Measurements from ENCODE around the gene LPAR2.

LPAR2 gene

DNA sequence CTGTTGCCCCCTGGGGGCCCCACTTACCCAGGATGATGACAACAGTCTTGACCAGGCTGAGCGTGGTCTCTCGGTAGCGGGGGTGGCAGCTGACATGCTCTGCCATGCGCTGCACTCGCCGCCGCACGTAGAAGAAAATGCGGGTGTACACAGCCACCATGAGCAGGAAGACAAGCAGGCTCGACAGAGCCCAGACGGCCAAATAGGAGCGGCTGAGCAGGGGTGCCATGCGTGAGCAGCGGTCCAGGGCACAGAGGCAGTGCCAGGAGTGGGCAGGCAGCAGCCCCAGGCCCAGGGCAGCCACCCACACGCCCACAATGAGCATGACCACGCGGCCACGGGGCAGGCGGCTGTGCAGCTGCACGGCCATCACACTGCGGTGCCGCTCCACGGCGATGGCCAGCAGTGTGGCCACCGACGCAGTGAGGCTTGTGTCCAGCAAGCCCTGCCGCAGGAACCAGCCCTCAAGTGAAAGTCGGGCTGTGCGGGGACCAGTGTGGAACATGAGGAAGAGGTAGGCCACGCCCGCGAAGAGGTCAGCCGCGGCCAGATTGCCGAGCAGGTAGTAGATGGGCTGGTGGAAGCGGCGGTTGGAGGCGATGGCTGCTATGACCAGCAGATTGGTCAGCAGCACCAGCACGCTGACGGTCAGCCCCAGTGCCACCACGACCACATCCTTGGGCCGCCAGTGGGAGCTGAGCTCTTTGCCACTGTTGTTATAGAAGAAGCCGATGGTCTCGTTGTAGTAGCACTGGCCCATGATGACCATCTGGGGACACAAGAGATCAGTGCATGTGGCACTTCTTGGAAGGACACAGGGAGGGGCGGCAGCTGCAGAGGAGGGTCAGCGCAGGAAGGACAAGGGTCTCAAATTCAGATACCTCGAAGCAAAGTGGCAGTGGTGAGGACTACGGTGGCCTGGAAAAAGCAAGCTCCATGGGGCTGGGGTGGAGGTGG is 1.2 kb downstream of the LPAR2 start:
- H3K79me1 ChIP-seq (ENCODE audit: low read length) = peaks cover 11% of the 10 kb centered on the region
- no peak overlapping the region for H3K23ac ChIP-seq (ENCODE audit: low read length)
- peak overlapping the region; percentile 85 for H3K56ac ChIP-seq (ENCODE audit: low read length)
- no peak overlapping the region for H3K4ac ChIP-seq (ENCODE audit: low read depth, low read length)
- H4K8ac ChIP-seq (ENCODE audit: low read depth, low read length) = no peak overlapping the region
- peak overlapping the region; percentile 92 for H3K9ac ChIP-seq (ENCODE audit: low read length)
- H3K36me3 ChIP-seq (ENCODE audit: control insufficient read depth, insufficient read depth, low read length) = peaks cover 4% of the 10 kb centered on the region
- H3K4me3 ChIP-seq (ENCODE audit: low read length) = peak overlapping the region; percentile 81
- peak overlapping the region; percentile 51 for H3K4me2 ChIP-seq (ENCODE audit: low read length)
- H2BK120ac ChIP-seq (ENCODE audit: low read depth, low read length) = no peak overlapping the region
- H2BK15ac ChIP-seq (replicated peaks; ENCODE audit: low read depth) = no peak overlapping the region
- no peak overlapping the region for H2AK5ac ChIP-seq (ENCODE audit: low read length)
- H4K5ac ChIP-seq (ENCODE audit: low read length) = no peak overlapping the region
- WGBS (ENCODE audit: extremely low coverage, insufficient coverage, low lambda C conversion rate) = no CpG with 5 or more reads among the region's 48 CpGs
- no peak overlapping the region for H3K18ac ChIP-seq (ENCODE audit: low read length)
- H3K4me1 ChIP-seq (ENCODE audit: control insufficient read depth, low read depth, low read length) = peaks cover 6% of the 10 kb centered on the region
- H2BK5ac ChIP-seq (ENCODE audit: low read length) = no peak overlapping the region
- no peak for DNase-seq
- no peak overlapping the region for H3K27ac ChIP-seq (ENCODE audit: low read depth, low read length)
- no peaks in the 10 kb centered on the region for H3K27me3 ChIP-seq (ENCODE audit: insufficient read depth, low read length, poor library complexity)
- H3K79me2 ChIP-seq (ENCODE audit: control insufficient read depth, insufficient read depth, low read length) = no peaks in the 10 kb centered on the region

DNA sequence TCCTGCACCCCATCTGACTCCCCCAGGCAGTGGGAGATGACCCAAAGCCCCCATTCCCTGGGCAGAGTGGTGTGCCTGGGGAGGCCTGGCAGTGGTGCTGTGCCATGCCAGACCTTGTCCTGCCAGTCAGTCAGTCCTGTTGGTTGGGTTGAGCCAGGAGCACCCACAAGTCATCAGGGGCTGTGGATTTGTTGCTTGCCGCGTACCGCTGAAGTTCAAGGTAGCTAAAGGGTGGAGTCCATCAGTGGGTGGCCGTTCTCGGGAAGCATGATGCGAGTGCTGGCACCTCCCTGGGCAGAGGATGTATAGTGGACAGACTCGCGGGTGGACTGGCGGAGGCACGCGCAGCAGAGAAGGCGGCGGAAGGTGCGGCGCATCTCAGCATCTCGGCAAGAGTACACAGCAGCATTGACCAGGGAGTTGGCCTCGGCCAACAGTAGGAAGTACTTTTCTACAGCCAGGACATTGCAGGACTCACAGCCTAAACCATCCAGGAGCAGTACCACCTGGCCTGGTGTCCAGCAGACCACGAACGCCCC is 3.9 kb downstream of the LPAR2 start:
- H2BK5ac ChIP-seq (ENCODE audit: low read length) = no peak overlapping the region
- H4K5ac ChIP-seq (ENCODE audit: low read length) = no peak overlapping the region
- H3K18ac ChIP-seq (ENCODE audit: low read length) = no peak overlapping the region
- no peaks in the 10 kb centered on the region for H3K27me3 ChIP-seq (ENCODE audit: insufficient read depth, low read length, poor library complexity)
- no peak overlapping the region for H3K23ac ChIP-seq (ENCODE audit: low read length)
- H3K9ac ChIP-seq (ENCODE audit: low read length) = no peak overlapping the region
- H3K4ac ChIP-seq (ENCODE audit: low read depth, low read length) = no peak overlapping the region
- peaks cover 6% of the 10 kb centered on the region for H3K4me1 ChIP-seq (ENCODE audit: control insufficient read depth, low read depth, low read length)
- no peak overlapping the region for H3K56ac ChIP-seq (ENCODE audit: low read length)
- peaks cover 4% of the 10 kb centered on the region for H3K36me3 ChIP-seq (ENCODE audit: control insufficient read depth, insufficient read depth, low read length)
- H2BK15ac ChIP-seq (replicated peaks; ENCODE audit: low read depth) = no peak overlapping the region
- no peak for DNase-seq
- H3K79me1 ChIP-seq (ENCODE audit: low read length) = peaks cover 11% of the 10 kb centered on the region
- no peak overlapping the region for H2AK5ac ChIP-seq (ENCODE audit: low read length)
- H3K4me3 ChIP-seq (ENCODE audit: low read length) = no peak overlapping the region
- no peak overlapping the region for H4K8ac ChIP-seq (ENCODE audit: low read depth, low read length)
- H3K79me2 ChIP-seq (ENCODE audit: control insufficient read depth, insufficient read depth, low read length) = no peaks in the 10 kb centered on the region
- H3K27ac ChIP-seq (ENCODE audit: low read depth, low read length) = no peak overlapping the region
- H2BK120ac ChIP-seq (ENCODE audit: low read depth, low read length) = no peak overlapping the region
- no peak overlapping the region for H3K4me2 ChIP-seq (ENCODE audit: low read length)
- WGBS (ENCODE audit: extremely low coverage, insufficient coverage, low lambda C conversion rate) = no CpG with 5 or more reads among the region's 19 CpGs

DNA sequence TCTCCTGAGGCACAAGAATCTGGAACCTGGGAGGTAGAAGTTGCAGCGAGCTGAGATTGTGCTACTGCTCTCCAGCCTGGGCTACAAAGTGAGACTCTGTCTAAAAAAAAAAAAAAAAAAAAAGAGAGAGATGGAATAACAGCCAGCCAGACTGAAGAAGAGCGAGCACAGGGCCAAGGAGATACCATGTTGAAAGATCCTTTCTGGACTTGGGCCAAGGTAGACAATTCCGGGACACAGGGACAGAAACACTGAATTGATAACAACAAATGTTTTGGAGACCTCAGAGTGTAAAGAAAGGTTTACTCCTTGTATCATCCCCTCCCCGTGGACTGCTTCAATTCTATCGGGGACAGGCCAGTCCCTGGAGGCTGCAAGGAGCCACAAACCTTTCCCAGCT is 4.6 kb downstream of the LPAR2 start:
- H3K18ac ChIP-seq (ENCODE audit: low read length) = no peak overlapping the region
- no peak overlapping the region for H2BK120ac ChIP-seq (ENCODE audit: low read depth, low read length)
- no peak overlapping the region for H2BK15ac ChIP-seq (replicated peaks; ENCODE audit: low read depth)
- H3K36me3 ChIP-seq (ENCODE audit: control insufficient read depth, insufficient read depth, low read length) = peaks cover 4% of the 10 kb centered on the region
- H4K8ac ChIP-seq (ENCODE audit: low read depth, low read length) = no peak overlapping the region
- no peak overlapping the region for H3K4ac ChIP-seq (ENCODE audit: low read depth, low read length)
- no peak overlapping the region for H3K27ac ChIP-seq (ENCODE audit: low read depth, low read length)
- no peak for DNase-seq
- WGBS (ENCODE audit: extremely low coverage, insufficient coverage, low lambda C conversion rate) = no CpG with 5 or more reads among the region's 5 CpGs
- H3K4me3 ChIP-seq (ENCODE audit: low read length) = no peak overlapping the region
- no peaks in the 10 kb centered on the region for H3K27me3 ChIP-seq (ENCODE audit: insufficient read depth, low read length, poor library complexity)
- H3K9ac ChIP-seq (ENCODE audit: low read length) = no peak overlapping the region
- no peaks in the 10 kb centered on the region for H3K79me2 ChIP-seq (ENCODE audit: control insufficient read depth, insufficient read depth, low read length)
- no peak overlapping the region for H4K5ac ChIP-seq (ENCODE audit: low read length)
- H2BK5ac ChIP-seq (ENCODE audit: low read length) = no peak overlapping the region
- no peak overlapping the region for H3K23ac ChIP-seq (ENCODE audit: low read length)
- H3K4me1 ChIP-seq (ENCODE audit: control insufficient read depth, low read depth, low read length) = peaks cover 6% of the 10 kb centered on the region
- no peak overlapping the region for H3K4me2 ChIP-seq (ENCODE audit: low read length)
- no peak overlapping the region for H3K56ac ChIP-seq (ENCODE audit: low read length)
- H3K79me1 ChIP-seq (ENCODE audit: low read length) = peaks cover 11% of the 10 kb centered on the region
- H2AK5ac ChIP-seq (ENCODE audit: low read length) = no peak overlapping the region

DNA sequence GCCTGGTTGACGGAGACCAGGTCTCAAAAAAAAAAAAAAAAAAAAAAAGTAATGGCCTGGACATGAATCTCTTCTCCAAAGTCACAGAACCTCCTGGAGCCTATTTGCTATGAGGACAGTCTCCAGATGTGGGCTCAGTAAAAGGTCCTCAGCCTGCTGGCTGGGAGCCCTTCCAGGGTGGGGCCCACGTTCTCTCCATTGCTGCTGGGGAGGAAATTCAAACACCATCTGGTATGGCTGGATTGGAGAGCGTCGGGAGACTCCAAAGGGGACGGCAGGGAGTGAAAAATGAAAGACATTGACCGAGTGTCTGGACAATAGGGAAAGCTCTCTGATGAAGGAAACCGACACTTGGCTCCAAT is 8.2 kb downstream of the LPAR2 start:
- no peak overlapping the region for H4K8ac ChIP-seq (ENCODE audit: low read depth, low read length)
- H3K27ac ChIP-seq (ENCODE audit: low read depth, low read length) = no peak overlapping the region

DNA sequence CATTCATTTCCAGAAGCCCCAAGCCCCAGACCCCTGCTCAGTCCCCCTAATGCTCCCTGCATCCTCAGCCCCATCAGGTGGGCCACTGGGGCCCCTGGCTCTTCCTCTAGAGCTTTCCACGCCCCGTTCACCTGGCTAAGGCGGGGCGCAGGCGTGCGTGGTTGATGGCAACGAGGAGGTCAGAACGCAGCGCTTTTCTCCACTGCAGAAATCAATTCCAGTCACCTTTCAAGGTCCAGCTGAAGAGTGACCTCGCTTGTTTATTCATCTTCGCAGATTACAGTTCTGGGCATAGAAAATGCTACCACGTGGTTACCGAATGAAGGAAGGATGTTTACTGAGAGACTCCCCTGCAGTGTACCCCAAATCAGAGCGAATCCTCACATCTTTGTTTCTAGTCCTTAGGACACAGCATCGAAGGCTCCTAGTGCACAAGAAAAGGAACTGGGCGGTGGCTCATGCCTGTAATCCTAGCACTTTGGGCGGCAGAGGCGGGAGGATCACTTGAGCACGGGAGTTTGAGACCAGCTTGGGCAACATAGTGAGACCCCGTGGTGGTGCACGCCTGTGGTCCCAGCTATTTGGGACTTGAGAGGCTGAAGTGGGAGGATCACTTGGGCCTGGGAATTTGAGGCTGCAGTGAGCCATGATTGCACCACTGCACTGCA is 8.7 kb downstream of the LPAR2 start:
- no peaks in the 10 kb centered on the region for H3K79me2 ChIP-seq (ENCODE audit: control insufficient read depth, insufficient read depth, low read length)
- no peak overlapping the region for H2BK5ac ChIP-seq (ENCODE audit: low read length)
- H2BK120ac ChIP-seq (ENCODE audit: low read depth, low read length) = no peak overlapping the region
- H3K4ac ChIP-seq (ENCODE audit: low read depth, low read length) = no peak overlapping the region
- no peak overlapping the region for H3K56ac ChIP-seq (ENCODE audit: low read length)
- no peak overlapping the region for H2AK5ac ChIP-seq (ENCODE audit: low read length)
- H3K9ac ChIP-seq (ENCODE audit: low read length) = no peak overlapping the region
- no peaks in the 10 kb centered on the region for H3K27me3 ChIP-seq (ENCODE audit: insufficient read depth, low read length, poor library complexity)
- H3K4me2 ChIP-seq (ENCODE audit: low read length) = no peak overlapping the region
- no peak overlapping the region for H3K27ac ChIP-seq (ENCODE audit: low read depth, low read length)
- H4K8ac ChIP-seq (ENCODE audit: low read depth, low read length) = no peak overlapping the region
- no peak overlapping the region for H3K4me3 ChIP-seq (ENCODE audit: low read length)
- H3K18ac ChIP-seq (ENCODE audit: low read length) = no peak overlapping the region
- H4K5ac ChIP-seq (ENCODE audit: low read length) = no peak overlapping the region
- H3K79me1 ChIP-seq (ENCODE audit: low read length) = peaks cover 2% of the 10 kb centered on the region
- H3K4me1 ChIP-seq (ENCODE audit: control insufficient read depth, low read depth, low read length) = no peaks in the 10 kb centered on the region
- no CpG with 5 or more reads among the region's 21 CpGs for WGBS (ENCODE audit: extremely low coverage, insufficient coverage, low lambda C conversion rate)
- DNase-seq = no peak
- no peak overlapping the region for H3K23ac ChIP-seq (ENCODE audit: low read length)
- H2BK15ac ChIP-seq (replicated peaks; ENCODE audit: low read depth) = no peak overlapping the region
- peaks cover 4% of the 10 kb centered on the region for H3K36me3 ChIP-seq (ENCODE audit: control insufficient read depth, insufficient read depth, low read length)

More for the DNA sequence above, 8.2 kb downstream of the LPAR2 start:
- Histone ChIP-seq H3K23ac (ENCODE audit: low read length) (no peak overlapping the region), H2BK5ac (ENCODE audit: low read length) (no peak overlapping the region), H2BK15ac (replicated peaks; ENCODE audit: low read depth) (no peak overlapping the region), H3K4me2 (ENCODE audit: low read length) (no peak overlapping the region), H2AK5ac (ENCODE audit: low read length) (no peak overlapping the region), H3K18ac (ENCODE audit: low read length) (no peak overlapping the region), H3K36me3 (ENCODE audit: control insufficient read depth, insufficient read depth, low read length) (peaks cover 4% of the 10 kb centered on the region), H3K27me3 (ENCODE audit: insufficient read depth, low read length, poor library complexity) (no peaks in the 10 kb centered on the region), H3K4me3 (ENCODE audit: low read length) (no peak overlapping the region), H3K4ac (ENCODE audit: low read depth, low read length) (no peak overlapping the region), H3K4me1 (ENCODE audit: control insufficient read depth, low read depth, low read length) (no peaks in the 10 kb centered on the region), H3K56ac (ENCODE audit: low read length) (no peak overlapping the region), H2BK120ac (ENCODE audit: low read depth, low read length) (no peak overlapping the region), H3K79me1 (ENCODE audit: low read length) (peaks cover 3% of the 10 kb centered on the region), H3K79me2 (ENCODE audit: control insufficient read depth, insufficient read depth, low read length) (no peaks in the 10 kb centered on the region), H4K5ac (ENCODE audit: low read length) (no peak overlapping the region), H3K9ac (ENCODE audit: low read length) (no peak overlapping the region)
- no peak for DNase-seq
- no CpG with 5 or more reads among the region's 7 CpGs for WGBS (ENCODE audit: extremely low coverage, insufficient coverage, low lambda C conversion rate)
